ENCODE data around the gene MINK1. TPM values are rescaled to one million over a fixed set of nuclear protein-coding genes. Genes with fewer than 3 reads are reported as not detected.

The MINK1 gene
- total RNA-seq, 1 donor: 38.0 TPM

DNA sequence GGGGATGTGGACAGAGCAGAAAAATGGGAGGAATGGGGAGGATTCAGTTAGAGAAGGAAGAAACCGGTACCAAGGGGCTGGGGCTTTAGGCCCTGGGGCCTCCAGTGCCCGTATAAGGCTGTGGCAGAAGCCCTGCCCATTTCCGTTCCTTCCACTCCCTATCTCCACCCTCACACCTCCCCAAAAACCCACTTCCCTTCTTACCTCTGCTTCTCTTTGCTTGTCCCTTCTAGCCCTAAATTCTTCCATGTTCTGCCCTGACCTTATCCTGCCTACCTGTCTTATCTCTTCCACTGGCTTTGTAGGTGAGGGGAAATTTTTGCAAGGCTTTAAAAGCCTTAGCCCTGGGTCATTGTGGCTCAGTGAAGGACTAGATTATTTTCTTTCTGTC lies 111.0 kb downstream of the MINK1 start:
- DNase-seq (ENCODE audit: low read depth): no peak
- TF ChIP-seq, protein P1, sequence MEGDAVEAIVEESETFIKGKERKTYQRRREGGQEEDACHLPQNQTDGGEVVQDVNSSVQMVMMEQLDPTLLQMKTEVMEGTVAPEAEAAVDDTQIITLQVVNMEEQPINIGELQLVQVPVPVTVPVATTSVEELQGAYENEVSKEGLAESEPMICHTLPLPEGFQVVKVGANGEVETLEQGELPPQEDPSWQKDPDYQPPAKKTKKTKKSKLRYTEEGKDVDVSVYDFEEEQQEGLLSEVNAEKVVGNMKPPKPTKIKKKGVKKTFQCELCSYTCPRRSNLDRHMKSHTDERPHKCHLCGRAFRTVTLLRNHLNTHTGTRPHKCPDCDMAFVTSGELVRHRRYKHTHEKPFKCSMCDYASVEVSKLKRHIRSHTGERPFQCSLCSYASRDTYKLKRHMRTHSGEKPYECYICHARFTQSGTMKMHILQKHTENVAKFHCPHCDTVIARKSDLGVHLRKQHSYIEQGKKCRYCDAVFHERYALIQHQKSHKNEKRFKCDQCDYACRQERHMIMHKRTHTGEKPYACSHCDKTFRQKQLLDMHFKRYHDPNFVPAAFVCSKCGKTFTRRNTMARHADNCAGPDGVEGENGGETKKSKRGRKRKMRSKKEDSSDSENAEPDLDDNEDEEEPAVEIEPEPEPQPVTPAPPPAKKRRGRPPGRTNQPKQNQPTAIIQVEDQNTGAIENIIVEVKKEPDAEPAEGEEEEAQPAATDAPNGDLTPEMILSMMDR (IDR thresholded peaks at IDR 0.05; ENCODE audit: insufficient read depth, low read depth, low read length): no peak
- no peak overlapping the region for H3K4me3 ChIP-seq (ENCODE audit: low read depth, low read length)

GRCh38 chr17:4944554-4945175 lies 111.5 kb downstream of the MINK1 start:
- DNase-seq (ENCODE audit: low read depth): no peak
- TF ChIP-seq, protein P1 (IDR thresholded peaks at IDR 0.05; ENCODE audit: insufficient read depth, low read depth, low read length): no peak

GRCh38 chr17:4945176-4945943 lies 112.2 kb downstream of the MINK1 start:
- peak; percentile 89 for DNase-seq (ENCODE audit: low read depth)
- TF ChIP-seq, protein P1 (IDR thresholded peaks at IDR 0.05; ENCODE audit: insufficient read depth, low read depth, low read length): no peak
- H3K4me3 ChIP-seq (ENCODE audit: low read depth, low read length): peak overlapping the region; percentile 98

More at GRCh38 chr17:4944554-4945175, 111.5 kb downstream of the MINK1 start:
- peak overlapping the region; percentile 27 for H3K4me3 ChIP-seq (ENCODE audit: low read depth, low read length)

DNA sequence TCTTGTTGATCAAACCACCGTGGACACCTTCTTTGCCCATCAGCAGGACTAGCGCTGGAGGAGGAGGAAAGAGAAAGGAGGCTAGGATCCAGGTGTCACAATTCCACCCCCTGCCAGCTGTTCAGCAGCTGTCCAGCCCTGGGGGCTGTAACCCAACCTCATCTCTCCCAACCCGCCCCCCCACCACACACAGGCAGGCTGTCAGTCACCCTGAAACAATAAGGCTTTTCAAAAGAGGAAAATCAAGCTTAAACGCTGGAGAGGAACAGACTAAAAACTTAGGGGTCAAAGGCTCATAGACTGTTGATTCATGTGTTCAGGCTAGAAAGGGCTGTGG lies 112.8 kb downstream of the MINK1 start:
- DNase-seq (ENCODE audit: low read depth): no peak
- H3K4me3 ChIP-seq (ENCODE audit: low read depth, low read length): peak overlapping the region; percentile 98
- TF ChIP-seq, protein P1 (IDR thresholded peaks at IDR 0.05; ENCODE audit: insufficient read depth, low read depth, low read length): no peak

GRCh38 chr17:4946312-4946976 lies 113.3 kb downstream of the MINK1 start:
- TF ChIP-seq, protein P1 (IDR thresholded peaks at IDR 0.05; ENCODE audit: insufficient read depth, low read depth, low read length): no peak
- H3K4me3 ChIP-seq (ENCODE audit: low read depth, low read length): peak overlapping the region; percentile 98
- no peak for DNase-seq (ENCODE audit: low read depth)

DNA sequence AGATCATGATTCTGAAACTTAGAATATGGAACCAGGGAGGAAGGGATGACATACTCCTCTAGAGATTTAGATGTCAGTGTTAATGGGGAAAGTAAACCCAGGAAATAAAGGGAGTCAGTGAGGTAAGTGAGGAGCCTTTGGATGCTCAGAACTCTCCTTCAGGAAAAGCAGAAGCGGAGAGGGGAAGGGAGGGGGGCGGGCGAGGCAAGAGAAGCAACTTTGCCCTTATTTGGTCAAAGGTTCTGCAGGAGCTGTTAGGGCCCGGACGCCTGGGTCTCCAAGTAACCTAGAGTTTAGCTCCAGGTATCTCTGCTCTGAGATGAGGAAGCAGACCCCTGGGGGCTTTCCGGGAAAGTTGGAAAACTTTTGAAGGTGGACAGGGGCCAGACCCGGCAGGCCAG lies 113.9 kb downstream of the MINK1 start:
- TF ChIP-seq, protein P1 (IDR thresholded peaks at IDR 0.05; ENCODE audit: insufficient read depth, low read depth, low read length): no peak
- no peak for DNase-seq (ENCODE audit: low read depth)
- peak overlapping the region; percentile 98 for H3K4me3 ChIP-seq (ENCODE audit: low read depth, low read length)

Other genes starting within 250 kb of the MINK1 start
- not detected in 2 replicates for gene SMTNL2, start 248.8 kb upstream of the MINK1 start, total RNA-seq
- not detected in 2 replicates for gene ALOX15, start 191.7 kb upstream of the MINK1 start, total RNA-seq
- 17.7 and 19.6 TPM in 2 replicates for gene PELP1, start 129.2 kb upstream of the MINK1 start, total RNA-seq
- gene ARRB2, start 122.7 kb upstream of the MINK1 start, total RNA-seq: 3.5 TPM in 2 replicates
- 9.9 and 11.0 TPM in 2 replicates for gene MED11, start 101.9 kb upstream of the MINK1 start, total RNA-seq
- gene ZMYND15, start 93.5 kb upstream of the MINK1 start, total RNA-seq: not detected in 2 replicates
- 0.64 and 0.86 TPM in 2 replicates for gene CXCL16, start 93.4 kb upstream of the MINK1 start, total RNA-seq
- not detected in 2 replicates for gene TM4SF5, start 61.5 kb upstream of the MINK1 start, total RNA-seq
- 0.64 TPM in 1 of 2 replicates, not detected in the other for gene VMO1, start 47.0 kb upstream of the MINK1 start, total RNA-seq
- not detected in 2 replicates for gene GLTPD2, start 44.4 kb upstream of the MINK1 start, total RNA-seq
- 149 and 157 TPM in 2 replicates for gene PSMB6, start 37.2 kb upstream of the MINK1 start, total RNA-seq
- 11.7 and 13.9 TPM in 2 replicates for gene PLD2, start 26.2 kb upstream of the MINK1 start, total RNA-seq
- gene C17orf107, start 66.2 kb downstream of the MINK1 start, total RNA-seq: 3.5 and 3.9 TPM in 2 replicates
- under 0.01 and 0.32 TPM in 2 replicates for gene CHRNE, start 69.8 kb downstream of the MINK1 start, total RNA-seq
- not detected in 2 replicates for gene GP1BA, start 98.9 kb downstream of the MINK1 start, total RNA-seq
- 51.8 and 64.7 TPM in 2 replicates for gene SLC25A11, start 106.7 kb downstream of the MINK1 start, total RNA-seq
- gene RNF167, start 106.9 kb downstream of the MINK1 start, total RNA-seq: 26.4 and 34.5 TPM in 2 replicates
- 581 and 784 TPM in 2 replicates for gene PFN1, start 115.2 kb downstream of the MINK1 start, total RNA-seq
- 2.6 and 7.4 TPM in 2 replicates for gene ENO3, start 117.8 kb downstream of the MINK1 start, total RNA-seq
- gene SPAG7, start 134.5 kb downstream of the MINK1 start, total RNA-seq: 34.5 and 39.0 TPM in 2 replicates
- gene CAMTA2, start 154.3 kb downstream of the MINK1 start, total RNA-seq: 15.1 TPM in 2 replicates
- 0.97 and 1.3 TPM in 2 replicates for gene INCA1, start 164.2 kb downstream of the MINK1 start, total RNA-seq
- 50.6 and 56.6 TPM in 2 replicates for gene KIF1C, start 164.6 kb downstream of the MINK1 start, total RNA-seq
- gene SLC52A1, start 202.1 kb downstream of the MINK1 start, total RNA-seq: under 0.01 and 0.43 TPM in 2 replicates
- gene ZFP3, start 245.1 kb downstream of the MINK1 start, total RNA-seq: 1.6 and 2.2 TPM in 2 replicates